IPS-20b (cell line): Measurements from ENCODE around the gene FAM110A.
A peak's percentile ranks its signal among the peaks of the same experiment; 100 is the strongest.

ENCODE experiments used
- H3K27ac ChIP-seq: one replicate; pipeline ENCODE4 v1.5.1; 2013; ENCODE audit warnings: low read length
- H3K27me3 ChIP-seq: 2 replicates; pipeline ENCODE4 v1.6.1; 2013; ENCODE audit warnings: mild to moderate bottlenecking, low read length, inconsistent platforms; ENCODE audit not compliant: insufficient read depth
- H3K36me3 ChIP-seq: 2 replicates; pipeline ENCODE4 v1.6.1; 2013; ENCODE audit warnings: low read depth, mild to moderate bottlenecking, inconsistent platforms, low read length, moderate library complexity; ENCODE audit not compliant: insufficient read depth
- H3K4me1 ChIP-seq: 2 replicates; pipeline ENCODE4 v1.6.1; 2013; ENCODE audit warnings: mild to moderate bottlenecking, control low read depth, inconsistent platforms, low read length, moderate library complexity; ENCODE audit not compliant: insufficient read depth
- H3K4me3 ChIP-seq: 2 replicates; pipeline ENCODE4 v1.5.1; 2013; ENCODE audit warnings: mild to moderate bottlenecking, low read length, inconsistent platforms
- H3K9ac ChIP-seq: 2 replicates; pipeline ENCODE4 v1.6.1; 2013; ENCODE audit warnings: low read depth, mild to moderate bottlenecking, inconsistent platforms, low read length, moderate library complexity
- H3K9me3 ChIP-seq: 2 replicates; pipeline ENCODE4 v1.6.1; 2013; ENCODE audit warnings: mild to moderate bottlenecking, low read depth, low read length, inconsistent platforms; ENCODE audit not compliant: insufficient read depth

FAM110A gene

GRCh38 chr20:879626-880025 lies 46.1 kb downstream of the FAM110A start:
- Histone ChIP-seq H3K4me1 (no peaks in the 10 kb centered on the region), H3K36me3 (no peaks in the 10 kb centered on the region), H3K9ac (no peak overlapping the region), H3K27ac (no peak overlapping the region), H3K4me3 (no peak overlapping the region), H3K9me3 (no peaks in the 10 kb centered on the region), H3K27me3 (no peaks in the 10 kb centered on the region)

DNA sequence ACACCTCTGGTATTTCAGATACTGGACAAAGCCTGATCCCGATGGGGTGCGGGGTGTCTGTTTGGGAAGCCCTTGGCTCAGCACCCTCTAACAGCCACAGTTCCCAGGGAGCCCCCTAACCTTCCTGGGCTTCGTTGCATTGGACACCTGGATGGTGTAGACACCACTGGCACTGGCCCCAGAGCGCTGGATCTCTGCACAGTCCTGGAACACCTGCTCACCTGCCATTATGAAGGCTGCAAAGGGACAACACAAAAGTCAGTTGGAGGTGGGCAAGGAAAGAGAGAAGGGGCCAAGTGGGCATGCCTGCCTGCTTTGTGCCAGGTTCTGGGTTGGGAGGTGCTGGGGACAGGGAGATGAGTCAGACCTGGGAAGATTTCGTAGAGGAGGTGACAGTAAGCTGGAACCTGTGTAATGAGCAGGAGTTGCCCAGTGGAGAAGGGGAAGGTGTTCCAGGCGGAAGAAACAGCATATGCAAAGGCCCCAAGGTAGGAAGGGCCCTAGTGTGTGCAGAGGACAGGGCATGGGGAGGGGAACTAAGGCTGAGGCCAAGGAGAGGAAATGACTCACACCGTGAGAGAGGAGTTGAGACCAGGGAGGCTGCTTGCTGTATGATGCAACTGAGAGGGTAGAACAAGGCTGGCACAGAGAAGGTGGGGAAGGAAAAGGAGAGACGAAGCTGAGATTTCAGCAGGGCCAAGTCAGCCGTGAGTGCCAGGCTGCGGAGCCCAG lies 47.7 kb downstream of the FAM110A start:
- Histone ChIP-seq H3K9me3 (no peaks in the 10 kb centered on the region), H3K27me3 (peaks cover 11% of the 10 kb centered on the region), H3K9ac (no peak overlapping the region), H3K4me1 (no peaks in the 10 kb centered on the region), H3K4me3 (no peak overlapping the region), H3K27ac (no peak overlapping the region), H3K36me3 (no peaks in the 10 kb centered on the region)

GRCh38 chr20:881783-882144 lies 48.2 kb downstream of the FAM110A start:
- Histone ChIP-seq H3K4me1 (no peaks in the 10 kb centered on the region), H3K9ac (no peak overlapping the region), H3K27ac (no peak overlapping the region)

GRCh38 chr20:884983-885952 lies 51.8 kb downstream of the FAM110A start:
- Histone ChIP-seq H3K4me1 (no peaks in the 10 kb centered on the region), H3K27me3 (peaks cover 22% of the 10 kb centered on the region), H3K9me3 (no peaks in the 10 kb centered on the region), H3K9ac (no peak overlapping the region), H3K36me3 (no peaks in the 10 kb centered on the region), H3K4me3 (peak overlapping the region; percentile 55; the same call in 1 of the 2 replicates), H3K27ac (no peak overlapping the region)

More at GRCh38 chr20:881783-882144, 48.2 kb downstream of the FAM110A start:
- Histone ChIP-seq H3K9me3 (no peaks in the 10 kb centered on the region), H3K36me3 (no peaks in the 10 kb centered on the region), H3K27me3 (peaks cover 17% of the 10 kb centered on the region), H3K4me3 (no peak overlapping the region)

GRCh38 chr20:887137-887536 lies 53.6 kb downstream of the FAM110A start:
- H3K27me3 ChIP-seq = peaks cover 22% of the 10 kb centered on the region
- no peak overlapping the region for H3K4me3 ChIP-seq
- H3K9me3 ChIP-seq = no peaks in the 10 kb centered on the region
- no peak overlapping the region for H3K9ac ChIP-seq
- H3K4me1 ChIP-seq = no peaks in the 10 kb centered on the region
- no peaks in the 10 kb centered on the region for H3K36me3 ChIP-seq
- no peak overlapping the region for H3K27ac ChIP-seq

DNA sequence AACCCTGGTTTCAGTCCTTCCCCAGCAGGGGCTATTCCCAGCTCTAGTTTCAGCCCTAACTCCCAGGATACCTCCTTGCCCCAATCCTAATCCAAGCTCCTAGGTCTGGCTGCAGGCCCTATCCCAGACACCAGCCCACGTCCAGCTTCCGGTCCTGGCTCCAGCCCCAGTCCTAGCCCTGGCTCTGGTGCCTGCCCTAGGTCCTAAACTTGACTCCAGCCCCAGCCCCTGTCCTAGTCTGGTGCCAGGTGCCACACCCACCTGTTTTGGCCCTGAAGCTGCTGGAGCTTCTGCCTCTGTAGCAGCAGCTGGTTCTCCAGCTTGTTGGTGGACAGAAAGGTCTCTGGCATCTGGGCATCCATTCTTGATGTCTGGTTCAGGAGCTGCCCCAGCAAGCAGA lies 54.5 kb downstream of the FAM110A start:
- Histone ChIP-seq H3K27me3 (peaks cover 22% of the 10 kb centered on the region), H3K4me1 (no peaks in the 10 kb centered on the region), H3K9ac (no peak overlapping the region), H3K36me3 (no peaks in the 10 kb centered on the region), H3K4me3 (no peak overlapping the region), H3K27ac (no peak overlapping the region), H3K9me3 (no peaks in the 10 kb centered on the region)

DNA sequence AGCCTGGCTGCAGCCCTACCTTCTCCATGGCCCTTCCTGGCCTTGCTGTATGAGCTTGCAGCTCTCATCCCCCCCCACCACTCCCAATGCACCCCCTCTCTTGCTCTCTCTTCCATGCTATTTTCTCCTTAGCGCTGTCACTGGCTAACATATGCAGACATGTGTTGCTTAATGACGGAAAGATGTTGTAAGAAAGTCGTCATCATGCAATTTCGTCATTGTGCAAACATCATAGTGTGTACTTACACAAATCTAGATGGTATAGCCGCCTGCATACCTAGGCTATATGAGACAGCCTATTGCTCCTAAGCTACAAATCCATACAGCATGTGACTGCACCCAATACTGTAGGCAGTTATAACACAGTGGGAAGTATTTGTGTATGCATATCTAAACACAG lies 55.6 kb downstream of the FAM110A start:
- peaks cover 22% of the 10 kb centered on the region for H3K27me3 ChIP-seq
- no peaks in the 10 kb centered on the region for H3K4me1 ChIP-seq
- no peak overlapping the region for H3K9ac ChIP-seq
- no peaks in the 10 kb centered on the region for H3K9me3 ChIP-seq
- no peaks in the 10 kb centered on the region for H3K36me3 ChIP-seq
- H3K27ac ChIP-seq = no peak overlapping the region
- no peak overlapping the region for H3K4me3 ChIP-seq

- Histone ChIP-seq H3K27me3 (peaks cover 22% of the 10 kb centered on the region), H3K36me3 (no peaks in the 10 kb centered on the region), H3K4me1 (no peaks in the 10 kb centered on the region), H3K9me3 (no peaks in the 10 kb centered on the region), H3K4me3 (no peak overlapping the region), H3K9ac (no peak overlapping the region), H3K27ac (no peak overlapping the region)
These were observed 56.5 kb downstream of the FAM110A start for GRCh38 chr20:889932-890463.

DNA sequence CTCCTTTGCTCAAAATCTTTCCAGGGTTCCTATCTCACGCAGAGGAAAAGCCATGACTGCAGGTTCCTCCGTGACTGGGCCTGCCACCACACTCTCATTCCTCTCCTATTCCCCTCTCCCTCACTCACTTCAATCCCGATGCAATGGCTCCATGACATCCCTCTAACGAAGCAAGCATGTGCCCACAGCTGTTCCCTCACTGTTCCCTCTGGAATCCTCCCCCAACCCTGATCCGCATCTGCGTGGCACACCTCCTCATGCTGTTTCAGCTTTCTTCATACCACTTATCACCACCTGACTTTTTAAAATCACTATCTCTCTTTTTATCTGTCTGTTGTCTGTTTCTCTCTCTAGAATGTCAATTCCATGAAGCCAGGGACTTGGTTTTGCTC lies 57.1 kb downstream of the FAM110A start:
- no peak overlapping the region for H3K27ac ChIP-seq
- H3K4me1 ChIP-seq = no peaks in the 10 kb centered on the region
- no peaks in the 10 kb centered on the region for H3K9me3 ChIP-seq
- peaks cover 17% of the 10 kb centered on the region for H3K27me3 ChIP-seq
- H3K9ac ChIP-seq = no peak overlapping the region
- H3K36me3 ChIP-seq = no peaks in the 10 kb centered on the region
- H3K4me3 ChIP-seq = no peak overlapping the region

DNA sequence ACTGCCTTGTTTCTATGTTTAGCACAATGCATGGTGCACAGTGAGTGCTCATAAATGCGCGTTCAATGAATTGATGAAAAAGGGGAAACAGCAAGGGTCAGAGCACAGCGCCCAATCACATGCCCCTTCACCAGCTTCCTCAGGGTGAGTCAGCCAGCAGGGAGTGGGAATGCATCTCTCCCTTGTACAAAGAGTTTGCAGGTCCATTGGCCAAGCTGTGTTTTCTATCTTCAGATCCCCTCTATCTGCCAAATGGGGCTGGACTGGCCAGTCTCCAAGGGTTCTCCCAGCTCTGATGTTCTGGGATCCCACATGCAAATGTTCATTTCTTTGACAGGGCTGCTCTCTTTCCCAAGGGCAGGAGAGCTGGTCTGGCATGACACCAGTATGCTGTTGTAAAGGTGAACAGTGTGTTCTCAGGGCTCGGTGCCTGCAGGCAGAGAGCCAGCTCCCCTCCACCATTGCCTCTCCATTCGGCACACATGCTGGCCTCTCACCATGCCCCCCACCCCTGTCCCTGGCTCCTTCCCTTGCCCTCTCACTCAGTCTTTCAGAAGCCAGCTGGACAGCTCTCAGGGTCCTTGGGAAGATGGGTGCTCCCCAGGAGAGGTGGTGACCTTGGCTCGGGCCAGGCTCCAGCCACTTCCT lies 57.7 kb downstream of the FAM110A start:
- Histone ChIP-seq H3K4me3 (no peak overlapping the region), H3K36me3 (no peaks in the 10 kb centered on the region), H3K27me3 (peaks cover 11% of the 10 kb centered on the region), H3K9me3 (no peaks in the 10 kb centered on the region; the same call in 1 of the 2 replicates), H3K9ac (no peak overlapping the region), H3K4me1 (no peaks in the 10 kb centered on the region), H3K27ac (no peak overlapping the region)

DNA sequence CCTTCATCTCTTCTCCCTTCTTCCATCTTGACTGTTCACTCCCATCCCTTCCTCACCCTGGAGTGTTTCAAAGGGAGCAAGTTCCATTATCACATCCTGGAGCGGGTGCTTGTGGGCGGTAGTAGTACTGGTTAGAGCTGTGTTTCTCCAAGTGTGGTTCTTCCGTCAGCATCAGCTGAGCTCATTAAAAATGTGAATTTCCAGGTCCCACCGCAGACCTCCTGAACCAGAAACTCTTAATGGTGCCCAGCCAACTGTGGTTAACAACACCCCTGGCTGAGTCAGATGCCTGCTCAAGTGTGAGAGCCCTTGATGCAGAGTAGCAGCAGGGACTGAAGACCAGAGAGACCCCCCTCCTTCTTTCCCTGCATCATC lies 58.2 kb downstream of the FAM110A start:
- Histone ChIP-seq H3K27me3 (peaks cover 6% of the 10 kb centered on the region), H3K4me1 (no peaks in the 10 kb centered on the region), H3K27ac (no peak overlapping the region), H3K4me3 (no peak overlapping the region), H3K9me3 (no peaks in the 10 kb centered on the region; the same call in 1 of the 2 replicates), H3K36me3 (no peaks in the 10 kb centered on the region), H3K9ac (no peak overlapping the region)
